GM21576 (cell line): ENCODE measurements around the gene AMBRA1.
A peak's percentile ranks its signal among the peaks of the same experiment; 100 is the strongest.
"Not testable (repeated sequence)": the region's sequence is repeated elsewhere in the genome, so short reads cannot be mapped to it uniquely, and the experiment has no call there.

Source experiments
- ATAC-seq: cut with Tn5 transposase; IDR thresholded peaks from one replicate; pipeline ENCODE4 v1.9.1; 2021; ENCODE audit warnings: mild to moderate bottlenecking, moderate library complexity; ENCODE audit not compliant: unreplicated experiment

The AMBRA1 gene

DNA sequence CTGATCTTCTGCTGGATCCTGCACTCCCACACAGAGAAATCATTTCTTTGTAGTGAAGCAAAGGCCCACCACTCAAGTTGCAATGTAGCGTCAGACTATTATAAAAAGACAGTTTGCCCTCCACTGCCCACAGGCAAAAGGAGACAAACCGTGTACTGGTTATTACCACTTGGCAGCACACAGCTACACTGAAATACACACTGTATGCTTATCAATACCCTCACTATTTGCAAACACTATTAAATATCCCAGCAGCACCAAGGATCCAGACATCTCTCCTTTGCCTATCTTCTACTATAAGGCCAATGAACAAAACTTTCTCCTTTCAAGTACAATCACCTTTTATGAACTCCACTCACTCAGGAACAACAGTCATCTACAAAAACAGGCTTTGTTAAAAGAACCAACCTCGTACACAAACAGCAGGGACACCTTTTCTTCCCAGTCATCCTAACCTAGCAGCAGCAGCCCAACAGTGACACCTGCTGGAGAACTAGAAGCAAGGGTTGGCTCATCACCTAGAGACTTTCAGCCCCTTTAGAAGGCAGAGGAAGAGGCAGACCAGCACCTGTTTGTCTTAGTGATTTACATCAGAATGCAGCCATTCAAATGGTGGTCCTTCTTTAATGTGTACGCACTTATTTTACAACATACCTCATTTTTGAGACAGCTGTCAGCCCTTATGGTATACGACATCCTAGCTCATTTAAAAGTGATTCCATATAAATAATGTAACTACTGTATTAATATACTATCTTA is 56.1 kb downstream of the AMBRA1 start:
- no peak for ATAC-seq

DNA sequence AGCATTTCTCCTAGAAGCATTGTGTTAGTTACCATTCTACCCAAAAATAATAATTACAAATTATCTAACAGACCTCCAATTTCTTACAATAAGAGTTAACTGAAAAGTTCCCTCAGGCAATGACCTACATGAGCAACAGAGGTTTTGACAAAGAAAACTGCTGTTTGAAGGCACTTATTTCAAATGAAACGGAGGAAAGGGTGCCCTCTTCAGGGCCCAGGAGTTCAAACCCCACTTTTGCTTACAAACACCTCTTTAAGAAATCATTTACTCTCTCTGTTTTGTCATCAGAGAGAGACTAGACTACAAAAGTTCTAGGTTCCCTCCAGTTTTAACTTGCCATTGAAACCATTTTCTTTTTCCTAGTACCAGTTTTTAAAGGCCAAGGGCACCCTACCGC is 56.7 kb downstream of the AMBRA1 start:
- no peak for ATAC-seq

DNA sequence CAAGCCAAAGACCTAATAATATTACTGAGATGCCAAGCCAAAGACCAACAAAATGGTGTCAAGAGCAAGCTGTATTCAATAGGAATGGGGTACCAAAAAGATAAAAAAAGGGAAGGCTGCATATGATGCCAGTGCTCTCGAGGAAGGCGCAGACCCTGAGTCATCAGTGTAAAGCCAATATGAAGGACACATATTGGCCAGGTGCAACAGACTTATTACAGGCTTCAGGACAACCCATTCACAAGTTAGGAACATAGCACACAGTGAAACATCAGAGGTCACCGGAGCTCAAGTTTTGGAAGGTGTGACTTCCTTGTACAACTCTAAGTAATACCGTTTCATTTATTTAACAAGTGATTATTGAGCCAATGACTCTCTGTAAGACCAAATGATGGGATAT is 58.1 kb downstream of the AMBRA1 start:
- ATAC-seq, result no peak

DNA sequence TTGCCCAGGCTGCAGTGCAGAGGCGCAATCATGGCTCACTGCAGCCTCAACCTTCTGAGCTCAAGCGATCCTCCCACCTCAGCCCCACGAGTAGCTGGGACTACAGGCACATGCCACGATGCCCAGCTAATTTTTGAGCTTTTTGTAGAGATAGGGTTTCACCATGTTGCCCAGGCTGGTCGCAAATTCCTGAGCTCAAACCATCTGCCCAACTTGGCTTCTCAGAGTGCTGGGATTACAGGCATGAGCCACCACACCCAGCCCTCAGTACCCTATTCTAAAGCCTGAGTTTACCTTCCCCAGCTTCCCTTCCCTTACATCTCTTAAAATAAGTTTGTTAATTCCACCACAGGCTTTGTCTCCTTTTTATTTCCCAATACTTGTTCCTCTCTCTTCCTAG is 59.1 kb downstream of the AMBRA1 start:
- ATAC-seq, result no peak

DNA sequence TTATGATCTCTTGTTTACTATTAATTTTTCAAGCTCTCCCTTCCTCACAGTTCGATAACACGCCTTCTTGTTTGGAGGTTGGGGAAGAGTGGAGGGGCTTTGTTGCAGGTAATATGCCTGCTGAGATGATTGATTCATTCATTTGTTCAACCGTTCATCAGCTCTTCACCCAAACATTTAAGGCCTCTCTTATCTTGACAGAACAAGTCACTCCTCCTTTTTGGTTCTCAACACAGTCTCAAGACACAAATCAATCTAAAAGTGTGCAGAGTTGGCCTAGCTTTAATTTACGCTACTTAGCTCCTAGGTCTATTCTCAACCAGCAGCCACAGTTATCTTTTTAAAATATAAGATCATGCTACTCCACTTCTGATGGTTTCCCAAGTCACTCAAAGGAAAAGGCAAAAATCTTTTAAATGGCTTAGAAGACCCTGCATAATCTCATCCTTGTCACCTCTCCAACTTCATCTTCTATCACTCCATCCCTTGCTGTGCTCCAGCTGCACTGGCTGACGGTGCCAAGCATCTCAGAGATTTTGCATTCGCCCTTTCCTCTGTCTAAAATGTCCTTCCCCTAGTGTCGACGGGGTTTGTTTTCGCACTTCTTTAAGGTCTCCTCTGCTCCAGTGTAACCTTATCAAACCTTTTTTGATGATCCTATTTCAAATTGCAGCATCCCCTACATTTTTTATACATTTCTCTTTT is 60.3 kb downstream of the AMBRA1 start:
- ATAC-seq, result no peak

DNA sequence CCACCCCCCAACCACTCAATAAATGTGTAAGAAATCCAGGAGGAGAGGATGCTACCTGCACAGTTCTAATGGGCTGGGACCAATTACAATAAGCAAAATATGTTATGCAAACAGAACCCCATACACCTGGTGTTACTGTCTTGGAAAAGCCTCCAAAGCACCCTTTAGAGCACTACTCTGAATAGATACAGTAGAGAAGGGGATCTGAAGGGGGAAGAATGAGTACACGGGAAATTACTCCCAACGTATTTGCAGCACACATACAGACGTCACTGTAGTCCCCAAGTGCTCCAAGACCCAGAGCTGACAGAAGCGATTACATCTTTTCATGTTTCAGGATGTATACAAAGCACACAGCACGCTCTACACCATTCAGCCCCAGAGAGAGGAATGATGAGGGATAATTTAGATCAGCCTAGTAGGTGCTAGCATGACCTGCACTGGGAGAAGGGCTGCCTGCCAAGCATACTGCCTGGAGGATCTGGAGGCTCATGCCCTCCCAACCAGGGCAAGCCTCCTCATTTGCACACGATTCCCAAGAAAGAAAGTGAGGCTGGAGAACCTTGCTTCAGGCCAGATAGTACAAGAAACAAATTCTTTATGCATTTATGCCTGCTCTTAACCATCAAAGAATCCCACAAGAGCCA is 63.8 kb downstream of the AMBRA1 start:
- ATAC-seq, result no peak

DNA sequence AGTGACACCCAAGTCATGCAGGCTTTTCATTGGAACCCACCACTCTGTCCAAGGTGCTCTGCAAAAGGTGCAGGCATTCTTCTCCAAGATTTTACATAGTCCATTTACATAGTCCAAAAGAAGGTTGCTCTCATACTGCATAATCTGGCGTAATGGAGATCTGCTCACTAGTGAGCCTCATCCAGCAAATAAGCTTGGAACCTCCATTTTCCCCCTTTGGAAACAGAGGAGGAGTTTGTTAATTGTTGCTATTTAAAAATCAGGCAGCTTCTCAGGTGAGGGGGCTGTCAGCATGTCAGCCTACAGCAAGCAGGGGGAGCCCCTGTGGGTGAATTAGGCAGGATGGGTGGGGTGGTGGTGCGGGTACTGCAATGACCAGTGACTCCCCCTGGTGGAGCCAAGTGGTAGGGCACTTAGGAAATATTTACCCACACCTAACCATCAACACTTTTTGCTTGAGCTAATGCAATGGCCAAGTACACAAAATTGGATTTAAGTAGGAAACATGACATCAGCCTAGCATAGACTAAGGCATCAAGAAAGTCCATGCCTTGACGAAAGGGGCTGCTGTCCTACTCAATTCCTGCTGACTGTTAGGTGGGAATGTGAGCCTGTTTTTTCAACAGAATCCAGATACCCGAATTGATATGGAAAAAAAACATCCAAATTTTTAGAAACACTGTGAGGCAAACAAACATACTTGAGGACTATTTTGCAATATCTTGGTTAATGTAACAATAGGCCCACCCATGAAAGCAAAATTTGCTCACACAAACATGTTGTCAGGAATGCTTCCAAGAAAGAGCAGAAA is 64.5 kb downstream of the AMBRA1 start:
- ATAC-seq, result peak; percentile 69

DNA sequence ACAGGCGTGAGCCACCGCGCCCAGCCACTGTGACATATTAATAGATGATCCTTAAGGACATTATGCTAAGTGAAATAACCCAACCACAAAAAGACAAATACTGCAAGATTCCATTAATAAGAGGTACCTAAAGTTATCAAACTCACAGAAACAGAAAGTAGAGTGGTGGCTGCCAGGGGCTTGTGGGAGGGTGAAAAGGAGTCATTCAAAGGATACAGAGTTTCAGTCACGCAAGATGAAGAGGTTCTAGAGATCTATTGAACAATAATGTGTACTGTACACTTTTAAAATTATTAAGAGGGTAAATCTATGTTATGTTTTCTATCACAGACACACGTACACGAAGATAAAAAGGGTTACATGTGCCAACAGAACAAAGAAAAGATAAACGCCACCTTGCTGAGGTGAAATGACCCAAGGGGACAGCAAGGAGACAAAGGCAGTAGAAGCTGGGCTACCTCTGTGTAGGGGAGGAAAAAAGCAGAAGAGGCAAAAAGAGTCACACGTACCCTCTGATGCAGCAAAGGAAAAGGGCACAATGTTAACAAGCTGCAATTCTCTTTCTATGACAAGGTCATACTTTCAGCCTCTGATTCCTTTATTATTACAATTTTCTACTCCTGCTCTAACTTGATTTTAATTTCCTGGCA is 65.3 kb downstream of the AMBRA1 start:
- peak; percentile 26 for ATAC-seq

DNA sequence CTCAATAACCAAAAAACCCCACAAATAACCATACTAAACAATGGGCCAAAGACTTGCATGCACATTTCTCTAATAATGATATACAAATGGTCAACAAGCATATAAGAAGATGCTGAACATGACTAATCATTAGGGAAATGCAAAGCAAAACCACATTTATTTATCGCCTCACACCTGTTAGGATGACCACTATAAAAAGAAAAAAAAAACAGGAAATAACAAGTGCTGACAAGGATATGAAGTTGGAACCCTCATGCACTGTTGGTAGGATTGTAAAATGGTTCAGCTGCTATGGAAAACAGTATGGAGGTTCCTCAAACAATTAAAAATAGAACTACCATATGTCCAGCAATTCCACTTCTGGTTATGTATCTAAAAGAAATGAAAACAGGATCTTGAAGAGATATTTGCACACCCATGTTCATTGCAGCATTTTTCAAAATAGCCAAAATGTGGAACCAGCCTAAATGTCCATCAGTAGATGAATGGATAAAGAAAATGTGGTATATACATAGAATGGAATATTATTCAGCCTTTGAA is 66.2 kb downstream of the AMBRA1 start:
- no peak for ATAC-seq

DNA sequence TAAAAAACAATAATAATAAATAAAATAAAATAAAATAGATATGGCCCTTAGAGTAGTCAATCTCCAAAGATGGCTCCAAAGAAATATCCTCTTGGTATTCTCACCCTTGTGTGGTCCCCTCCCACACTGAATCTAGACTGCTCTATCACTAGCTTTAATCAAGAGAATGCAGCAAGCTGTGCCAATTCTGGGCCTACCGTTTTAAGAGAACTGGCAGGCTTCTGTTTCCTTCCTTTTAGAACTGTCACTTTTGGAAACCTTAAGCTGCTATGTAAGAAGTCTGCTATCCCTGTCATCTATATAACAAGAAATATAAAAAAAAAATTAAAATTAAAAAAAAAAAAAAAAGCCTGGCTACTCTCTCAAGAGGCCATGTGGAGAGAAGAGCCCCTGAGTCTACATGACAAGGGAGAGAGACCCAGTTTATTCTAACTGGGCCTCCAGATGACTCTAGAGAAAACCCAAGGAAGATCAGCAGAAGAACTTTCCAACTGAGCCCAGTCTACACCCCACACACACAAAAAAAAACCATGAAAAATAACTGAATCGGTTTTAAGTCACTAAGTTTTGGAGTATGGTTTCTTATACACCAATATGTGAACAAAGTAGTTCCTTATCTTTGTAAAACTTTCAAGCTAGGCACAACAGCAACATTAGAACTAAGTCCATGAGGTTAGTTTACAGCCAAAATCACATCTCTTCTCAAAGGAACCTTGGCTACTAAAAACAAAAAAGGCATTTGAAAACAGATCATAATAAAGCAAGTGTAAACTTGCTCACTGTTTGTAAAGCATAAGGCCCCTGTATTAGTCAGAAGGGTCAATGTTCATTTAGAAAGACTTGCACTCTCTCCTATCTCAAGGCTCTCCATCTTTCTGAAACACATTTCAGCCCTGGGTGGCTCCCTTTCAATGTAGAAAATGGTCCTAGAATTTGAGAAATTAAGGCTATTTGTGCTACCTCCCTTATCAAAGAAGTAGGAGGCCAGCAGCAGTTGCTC is 67.3 kb downstream of the AMBRA1 start:
- ATAC-seq, result no peak

DNA sequence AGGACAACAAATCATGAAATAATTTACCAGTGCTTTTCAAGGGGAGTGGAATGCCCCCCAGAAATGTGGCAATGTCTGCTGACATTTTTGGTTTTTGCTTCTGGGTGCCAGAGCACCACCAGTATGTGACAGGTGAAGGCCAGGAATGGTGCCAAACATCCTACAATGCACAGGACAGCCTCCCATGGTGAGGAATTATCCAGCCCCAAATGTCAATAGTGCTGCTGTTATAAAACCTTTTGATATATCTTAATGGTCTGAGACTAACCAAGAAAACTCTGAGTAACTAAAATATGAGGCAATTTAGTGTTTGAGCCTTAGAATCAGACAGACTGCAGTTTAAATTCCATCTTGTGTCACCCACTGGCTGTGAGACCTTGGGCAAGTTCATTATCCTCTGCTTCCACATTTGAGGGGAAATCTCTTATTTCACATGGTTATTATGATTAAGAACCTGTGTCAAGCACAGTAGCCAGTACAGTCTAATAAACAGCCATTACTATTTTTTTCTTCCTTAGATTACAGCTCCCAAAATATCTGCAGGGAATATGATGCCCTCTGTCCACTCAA is 69.5 kb downstream of the AMBRA1 start:
- no peak for ATAC-seq

DNA sequence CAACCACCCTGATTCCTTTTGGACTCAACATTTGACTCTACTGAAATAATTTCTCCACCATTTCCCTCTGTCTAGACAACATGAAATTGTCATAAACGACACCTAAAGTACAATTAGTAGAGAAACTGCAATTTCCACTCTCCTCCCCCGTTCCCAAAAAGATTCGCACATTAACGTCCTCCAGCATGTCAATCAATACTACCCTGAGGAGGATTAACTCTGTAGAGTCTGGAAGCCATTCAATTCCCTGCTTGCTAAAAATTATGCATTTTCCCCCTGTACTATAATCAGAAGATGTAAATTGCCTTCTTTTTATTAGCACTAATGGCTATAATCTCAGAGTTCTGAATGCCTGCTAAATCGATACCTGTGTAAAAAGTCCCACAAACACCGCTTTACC is 70.5 kb downstream of the AMBRA1 start:
- ATAC-seq, result no peak

DNA sequence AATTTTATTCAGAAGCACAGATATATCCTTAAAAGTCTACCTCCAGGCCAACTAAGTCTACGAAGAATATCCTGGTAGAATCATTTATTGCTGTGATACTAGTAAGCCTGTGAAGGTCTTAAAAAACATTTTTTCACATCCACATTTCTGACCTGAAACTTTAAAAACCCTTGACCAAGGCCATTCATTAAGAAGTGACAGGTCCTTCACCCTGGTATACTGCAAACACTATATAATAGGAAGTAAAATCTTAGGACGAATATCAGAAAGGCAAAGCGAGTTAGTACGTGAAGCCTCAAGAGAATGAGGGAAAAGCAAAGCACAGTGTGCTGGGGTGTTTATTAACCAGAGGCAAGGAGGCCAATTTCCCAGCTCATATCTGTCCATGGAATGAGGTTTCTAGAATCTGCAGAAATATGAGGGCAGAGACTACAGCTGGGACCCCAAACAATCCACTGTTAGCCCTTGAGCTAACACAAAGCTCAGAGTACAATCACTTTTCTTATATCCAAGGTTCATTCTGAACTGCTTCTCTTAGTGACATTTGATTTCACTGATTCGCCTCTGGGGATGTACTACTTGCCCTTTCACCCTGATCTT is 71.0 kb downstream of the AMBRA1 start:
- ATAC-seq, result no peak

DNA sequence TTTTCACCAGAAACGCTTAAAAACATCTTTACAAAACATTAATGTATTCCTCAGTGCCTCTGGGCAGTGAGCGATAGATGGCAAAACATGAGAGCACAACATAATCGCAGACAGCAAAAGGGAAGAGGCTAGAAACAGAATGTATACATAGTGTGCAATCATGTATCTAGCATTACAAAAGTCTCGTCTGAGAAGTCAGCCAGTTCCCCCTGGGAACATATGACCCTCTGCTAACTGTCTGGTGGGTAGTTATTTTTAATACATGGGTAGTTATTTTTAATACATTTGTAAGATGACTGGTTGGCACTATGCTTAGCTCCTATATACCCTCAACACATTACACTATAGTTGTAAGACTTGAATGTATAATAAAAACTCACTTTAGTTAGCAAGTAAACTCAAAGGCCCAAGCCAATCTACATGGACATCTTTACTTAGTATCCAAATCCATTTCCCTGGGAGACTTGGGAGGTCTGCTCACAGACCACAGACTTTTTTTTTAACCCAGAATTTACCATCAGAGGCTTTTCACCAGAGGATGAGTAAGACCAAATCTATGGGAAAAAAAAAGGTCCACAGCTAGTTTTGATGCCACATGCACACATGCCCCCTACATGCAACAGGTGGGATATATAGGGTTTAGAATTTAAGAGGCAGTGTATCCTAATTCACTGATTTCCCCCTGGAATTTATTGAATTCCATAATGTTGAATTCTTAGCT is 71.7 kb downstream of the AMBRA1 start:
- ATAC-seq, result no peak

DNA sequence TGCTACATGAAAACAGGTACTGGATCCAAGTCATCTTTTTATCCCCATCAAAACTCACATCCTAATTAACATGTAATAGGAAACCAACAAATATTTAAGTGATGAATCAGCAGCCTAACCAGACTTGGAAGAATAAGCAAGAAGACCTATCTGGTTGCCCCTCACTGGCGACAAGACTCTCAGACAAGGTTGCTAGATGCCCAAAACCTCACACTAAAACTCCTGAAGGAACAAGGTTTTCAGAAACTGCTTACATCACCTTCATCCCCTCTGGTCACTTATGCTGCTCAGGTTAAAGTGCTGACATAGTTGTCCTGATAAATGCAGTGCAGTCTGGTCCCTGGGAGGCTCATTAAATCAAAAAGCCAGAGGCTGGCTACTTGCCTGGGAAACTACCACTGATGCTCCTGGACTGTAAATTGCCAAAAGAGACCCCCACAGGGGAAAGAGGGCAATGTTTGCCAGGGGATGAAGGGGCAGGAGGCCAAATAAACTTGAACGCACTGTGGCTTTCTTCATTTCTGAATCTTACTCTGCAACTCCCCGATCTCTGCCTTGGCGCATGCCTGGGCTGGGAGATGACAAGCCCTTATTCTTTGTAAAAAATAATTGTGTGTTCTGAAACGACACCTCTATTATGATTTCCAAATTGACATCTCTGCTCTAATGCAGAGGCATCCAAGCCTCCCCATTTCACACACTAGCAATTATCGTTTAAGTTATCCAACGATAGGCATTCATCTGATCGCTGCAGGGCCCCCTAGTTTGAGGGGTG is 72.7 kb downstream of the AMBRA1 start:
- ATAC-seq, result no peak

DNA sequence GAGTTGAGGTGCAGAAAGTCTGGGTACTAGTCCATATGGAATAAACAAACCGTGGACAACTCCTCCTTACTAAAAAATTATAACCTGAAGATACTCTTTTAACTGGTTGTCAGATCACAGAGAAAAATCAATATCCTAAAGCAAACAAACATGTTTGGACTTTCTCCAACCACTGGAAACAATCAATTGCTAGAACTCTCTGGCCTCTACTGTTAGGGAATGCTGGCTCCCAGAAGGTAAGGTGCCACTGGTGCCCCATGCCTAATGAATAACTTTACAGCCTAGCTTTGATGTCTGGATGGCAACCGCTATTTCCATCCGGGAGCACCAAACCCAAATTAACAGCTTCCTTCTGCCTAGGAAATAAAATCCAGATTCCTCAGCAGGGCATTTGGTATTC is 74.5 kb downstream of the AMBRA1 start:
- no peak for ATAC-seq

DNA sequence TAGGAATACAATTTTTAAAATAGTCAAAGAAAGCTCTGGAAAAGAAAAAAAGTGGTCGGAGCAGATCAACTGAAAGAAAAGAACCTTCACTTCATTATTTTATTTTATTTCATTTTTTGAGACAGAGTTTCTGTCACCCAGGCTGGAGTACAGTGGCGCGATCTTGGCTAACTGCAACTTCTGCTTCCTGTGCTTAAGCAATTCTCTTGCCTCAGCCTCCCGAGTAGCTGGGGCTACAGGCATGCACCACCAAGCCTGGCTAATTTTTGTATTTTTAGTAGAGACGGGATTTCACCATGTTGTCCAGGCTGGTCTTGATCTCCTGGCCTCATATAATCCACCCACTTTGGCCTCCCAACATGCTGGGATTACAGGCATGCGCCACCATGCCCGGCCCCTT is 74.9 kb downstream of the AMBRA1 start:
- not testable (repeated sequence) for ATAC-seq
